Neutrophil (primary cell): ENCODE measurements around the gene ABTB2.

Experiments
- H3K27ac ChIP-seq: fragments of 200-600 bp; sonication (generic); 2 replicates; pipeline ENCODE4 v1.5.1; 2016; ENCODE audit warnings: mild to moderate bottlenecking, moderate library complexity
- H3K27me3 ChIP-seq: fragments of 200-600 bp; sonication (generic); 2 replicates; pipeline ENCODE4 v1.6.0; 2016; ENCODE audit warnings: mild to moderate bottlenecking
- H3K36me3 ChIP-seq: fragments of 200-600 bp; sonication (generic); 2 replicates; pipeline ENCODE4 v1.5.1; 2017
- H3K4me1 ChIP-seq, 2 experiments: fragments of 200-600 bp in 1 of 2; sonication (generic) in 1 of 2; 1 replicate in 1 of 2; 2 replicates in 1 of 2; pipeline versions ENCODE4 v1.5.1 to v1.6.1; 2013 to 2016; ENCODE audit warnings: low read depth in 1 of 2, low read length in 1 of 2, mild to moderate bottlenecking in 1 of 2, moderate library complexity in 1 of 2; ENCODE audit not compliant: control insufficient read depth in 1 of 2, insufficient read depth in 1 of 2
- H3K4me3 ChIP-seq, 2 experiments: fragments of 200-600 bp in 1 of 2; sonication (generic) in 1 of 2; 1 replicate in 1 of 2; 2 replicates in 1 of 2; pipeline ENCODE4 v1.5.1; 2013 to 2016; ENCODE audit warnings: low read depth in 1 of 2, low read length in 1 of 2, mild to moderate bottlenecking in 1 of 2, moderate library complexity in 1 of 2
- H3K9me3 ChIP-seq: fragments of 200-600 bp; sonication (generic); 2 replicates; pipeline ENCODE4 v1.5.1; 2016
- CTCF ChIP-seq: fragments of 200-600 bp; sonication (generic); IDR thresholded peaks from 2 replicates; pipeline ENCODE4 v1.5.1; 2016; ENCODE audit warnings: antibody characterized with exemption

Gene ABTB2

GRCh38 chr11:34351687-34352469 lies 5.9 kb downstream of the ABTB2 start:
- no peak for TF ChIP-seq CTCF
- Histone ChIP-seq H3K4me1 (peaks cover 37 to 38% of the 10 kb centered on the region in 2 experiments), H3K27ac (peak overlapping the region; percentile 36), H3K27me3 (peaks cover 31% of the 10 kb centered on the region), H3K36me3 (no peaks in the 10 kb centered on the region), H3K9me3 (no peaks in the 10 kb centered on the region), H3K4me3 (no peak overlapping the region)

GRCh38 chr11:34351051-34351450 lies 6.8 kb downstream of the ABTB2 start:
- H3K27me3 ChIP-seq, result peaks cover 24% of the 10 kb centered on the region
- no peak overlapping the region for H3K27ac ChIP-seq
- no peak for TF ChIP-seq CTCF
- H3K9me3 ChIP-seq, result no peaks in the 10 kb centered on the region
- H3K36me3 ChIP-seq, result no peaks in the 10 kb centered on the region
- H3K4me1 ChIP-seq, result peaks cover 28 to 29% of the 10 kb centered on the region in 2 experiments
- no peak overlapping the region for H3K4me3 ChIP-seq

GRCh38 chr11:34349882-34350281 lies 7.9 kb downstream of the ABTB2 start:
- no peak overlapping the region for H3K4me3 ChIP-seq
- no peak for TF ChIP-seq CTCF
- peaks cover 23 to 25% of the 10 kb centered on the region in 2 experiments for H3K4me1 ChIP-seq
- no peaks in the 10 kb centered on the region for H3K9me3 ChIP-seq
- no peaks in the 10 kb centered on the region for H3K36me3 ChIP-seq
- no peak overlapping the region for H3K27ac ChIP-seq
- peaks cover 12% of the 10 kb centered on the region for H3K27me3 ChIP-seq

GRCh38 chr11:34348919-34349318 lies 8.9 kb downstream of the ABTB2 start:
- H3K4me1 ChIP-seq, result peaks cover 22% of the 10 kb centered on the region in 2 experiments

GRCh38 chr11:34348096-34348495 lies 9.7 kb downstream of the ABTB2 start:
- Histone ChIP-seq H3K27ac (no peak overlapping the region), H3K36me3 (no peaks in the 10 kb centered on the region), H3K27me3 (no peaks in the 10 kb centered on the region), H3K9me3 (no peaks in the 10 kb centered on the region), H3K4me3 (no peak overlapping the region), H3K4me1 (peaks cover 22% of the 10 kb centered on the region in 2 experiments)
- TF ChIP-seq CTCF, result no peak

More at GRCh38 chr11:34348919-34349318, 8.9 kb downstream of the ABTB2 start:
- no peaks in the 10 kb centered on the region for H3K36me3 ChIP-seq
- no peak overlapping the region for H3K27ac ChIP-seq
- TF ChIP-seq CTCF, result no peak
- no peaks in the 10 kb centered on the region for H3K9me3 ChIP-seq
- H3K27me3 ChIP-seq, result peaks cover 3% of the 10 kb centered on the region
- no peak overlapping the region for H3K4me3 ChIP-seq
